ENCODE data around the gene REX1BD.

REX1BD gene

DNA sequence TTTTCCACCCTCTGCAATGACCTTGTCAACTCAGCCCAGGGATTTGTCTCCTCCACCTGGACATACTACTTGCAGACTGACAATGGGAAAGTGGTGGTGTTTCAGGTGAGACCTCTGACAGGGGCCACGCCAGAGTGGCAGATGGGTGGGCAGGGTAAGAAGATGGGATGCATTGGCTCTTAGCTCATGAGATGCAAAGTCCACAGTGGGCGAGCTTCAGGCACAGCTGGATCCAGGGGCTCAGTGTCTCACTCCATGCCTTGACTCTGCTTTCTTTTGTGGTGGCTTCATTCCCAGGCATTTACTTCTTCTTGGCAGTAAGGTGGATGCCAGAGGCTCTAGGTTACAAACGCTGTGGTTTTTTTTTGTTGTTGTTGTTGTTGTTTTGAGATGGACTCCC, 27.4 kb downstream of the REX1BD start:
- TF ChIP-seq CTCF (conservative IDR thresholded peaks at IDR 0.05) (no peak), ZFX (IDR thresholded peaks at IDR 0.05) (no peak)
- no peak overlapping the region for H3K27ac ChIP-seq

- no peak for TF ChIP-seq ZFX (IDR thresholded peaks at IDR 0.05)
- no peak for TF ChIP-seq CTCF (conservative IDR thresholded peaks at IDR 0.05)
- H3K27ac ChIP-seq: no peak overlapping the region
These were observed 29.0 kb downstream of the REX1BD start for GRCh38 chr19:18617562-18617961.

DNA sequence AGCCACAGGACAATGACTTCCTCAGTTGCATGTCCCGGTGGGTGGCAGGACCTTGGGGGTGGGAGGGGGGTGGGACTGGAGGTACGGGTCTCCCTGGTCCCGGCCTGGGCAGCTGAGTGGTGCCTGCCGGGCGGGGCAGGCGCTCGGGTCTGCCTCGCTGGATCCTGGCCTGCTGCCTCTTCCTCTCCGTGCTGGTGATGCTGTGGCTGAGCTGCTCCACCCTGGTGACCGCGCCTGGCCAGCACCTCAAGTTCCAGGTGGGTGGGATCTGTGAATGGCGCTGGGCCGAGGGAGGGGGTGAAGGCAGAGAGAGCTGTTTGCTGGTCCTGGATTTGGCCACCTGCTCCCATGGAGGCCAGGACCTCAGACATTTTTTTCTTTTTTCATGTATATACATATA, 29.6 kb downstream of the REX1BD start:
- TF ChIP-seq ZFX (IDR thresholded peaks at IDR 0.05) (no peak), CTCF (conservative IDR thresholded peaks at IDR 0.05) (no peak)

GRCh38 chr19:18620311-18620710, 31.7 kb downstream of the REX1BD start:
- no peak overlapping the region for H3K27ac ChIP-seq
- TF ChIP-seq ZFX (IDR thresholded peaks at IDR 0.05) (no peak), CTCF (conservative IDR thresholded peaks at IDR 0.05) (no peak)

More for the DNA sequence above, 29.6 kb downstream of the REX1BD start:
- H3K27ac ChIP-seq: no peak overlapping the region

- TF ChIP-seq CTCF (conservative IDR thresholded peaks at IDR 0.05) (no peak), ZFX (IDR thresholded peaks at IDR 0.05) (no peak)
- no peak overlapping the region for H3K27ac ChIP-seq
These were observed 32.3 kb downstream of the REX1BD start for GRCh38 chr19:18620902-18621301.

GRCh38 chr19:18626906-18627305, 38.3 kb downstream of the REX1BD start:
- H3K27ac ChIP-seq: no peak overlapping the region
- TF ChIP-seq ZFX (IDR thresholded peaks at IDR 0.05): no peak
- TF ChIP-seq CTCF (conservative IDR thresholded peaks at IDR 0.05): no peak

DNA sequence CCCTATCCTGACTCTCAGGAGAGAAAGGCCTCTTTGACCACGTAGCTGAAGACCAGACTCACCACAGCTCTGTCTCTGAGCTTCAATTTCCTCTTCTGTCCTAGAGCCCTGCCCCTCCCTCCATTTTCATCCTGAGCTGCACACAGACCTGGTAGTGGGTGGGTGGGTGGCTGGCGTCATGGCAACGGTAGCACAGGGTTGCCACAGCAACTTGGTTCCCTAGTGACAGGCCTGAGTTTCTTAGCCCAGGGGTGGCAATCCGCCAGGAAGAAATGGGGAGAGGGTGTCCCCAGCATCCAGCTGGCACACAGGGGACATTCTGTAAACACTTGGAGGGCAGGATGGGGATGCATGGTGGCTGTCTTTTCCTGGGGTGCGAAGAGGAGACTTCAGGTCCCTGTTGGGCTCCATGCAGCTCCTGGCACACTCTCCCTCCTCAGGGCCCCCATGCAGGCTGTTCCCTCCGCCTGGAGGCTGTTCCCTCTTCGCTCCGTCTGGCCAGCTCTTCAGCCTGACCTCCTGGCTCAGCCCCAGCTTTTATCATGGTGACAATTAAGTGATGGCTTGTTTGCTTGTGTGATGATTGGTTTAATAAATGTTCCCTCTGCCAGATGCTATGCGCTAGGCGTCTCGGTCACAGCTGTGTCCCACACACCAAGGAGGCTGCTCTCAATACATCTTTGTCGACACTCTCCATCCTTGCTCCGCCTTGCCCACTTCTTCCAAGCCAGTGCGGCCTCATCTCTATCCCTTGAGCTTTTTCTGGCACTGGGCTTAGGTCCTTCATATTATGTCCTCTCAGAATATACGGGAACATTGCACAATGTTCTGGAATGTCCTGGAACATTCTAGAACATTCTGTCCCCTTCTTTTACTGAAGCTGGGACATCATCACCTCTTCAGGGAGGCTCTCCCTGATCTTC, 40.8 kb downstream of the REX1BD start:
- no peak overlapping the region for H3K27ac ChIP-seq
- no peak for TF ChIP-seq CTCF (conservative IDR thresholded peaks at IDR 0.05)
- TF ChIP-seq ZFX (IDR thresholded peaks at IDR 0.05): no peak
